SK-N-SH treated with all-trans-retinoic acid at 6 μM for 48 hours (cell line): ENCODE measurements around the gene EXOC3L2.

Experiments used
- ARNTL ChIP-seq: fragments of 450-650 bp; formaldehyde crosslinking; IDR thresholded peaks from 2 replicates; pipeline ENCODE4 v1.5.0; 2020; ENCODE audit warnings: low read depth, mild to moderate bottlenecking, moderate library complexity, borderline replicate concordance
- CSDC2 ChIP-seq: fragments of 250-450 bp; sonication (Bioruptor Pico); IDR thresholded peaks from 2 replicates; pipeline ENCODE4 v1.5.0; 2020; ENCODE audit warnings: mild to moderate bottlenecking, moderate library complexity
- GLIS3 ChIP-seq: fragments of 250-450 bp; sonication (Bioruptor Pico); IDR thresholded peaks from 2 replicates; pipeline ENCODE4 v1.5.0; 2020; ENCODE audit warnings: mild to moderate bottlenecking, moderate library complexity
- ISL1 ChIP-seq: fragments of 250-450 bp; sonication (Bioruptor Pico); IDR thresholded peaks from 2 replicates; pipeline ENCODE4 v2.1.2; 2022; ENCODE audit warnings: mild to moderate bottlenecking, moderate library complexity
- OSR1 ChIP-seq: fragments of 250-450 bp; sonication (Bioruptor Pico); IDR thresholded peaks from 2 replicates; pipeline ENCODE4 v1.8.0; 2022; ENCODE audit warnings: moderate library complexity, mild to moderate bottlenecking, inconsistent platforms
- RARB ChIP-seq: fragments of 250-450 bp; sonication (Bioruptor Pico); IDR thresholded peaks from 2 replicates; pipeline ENCODE4 v1.8.0; 2021; ENCODE audit warnings: mild to moderate bottlenecking, moderate library complexity
- SNAI2 ChIP-seq: fragments of 250-450 bp; sonication (Bioruptor Pico); IDR thresholded peaks from 2 replicates; pipeline ENCODE4 v1.5.0; 2020; ENCODE audit warnings: mild to moderate bottlenecking, moderate library complexity
- TCF4 ChIP-seq: fragments of 250-450 bp; sonication (Bioruptor Pico); IDR thresholded peaks from 2 replicates; pipeline ENCODE4 v1.8.0; 2021; ENCODE audit warnings: mild to moderate bottlenecking, moderate library complexity, borderline replicate concordance
- ZFP3 ChIP-seq: fragments of 250-450 bp; sonication (Bioruptor Pico); IDR thresholded peaks from 2 replicates; pipeline ENCODE4 v1.5.0; 2020; ENCODE audit warnings: mild to moderate bottlenecking, moderate library complexity
- ZFP30 ChIP-seq: fragments of 450-650 bp; formaldehyde crosslinking; IDR thresholded peaks from 2 replicates; pipeline ENCODE4 v1.5.0; 2022; ENCODE audit warnings: mild to moderate bottlenecking, moderate library complexity
- ZNF8 ChIP-seq: fragments of 450-650 bp; formaldehyde crosslinking; IDR thresholded peaks from 2 replicates; pipeline ENCODE4 v1.5.0; 2020; ENCODE audit warnings: mild to moderate bottlenecking, moderate library complexity
- TF ChIP-seq, protein P1 (sequence below): fragments of 250-450 bp; sonication (Bioruptor Pico); IDR thresholded peaks from 2 replicates; pipeline ENCODE4 v1.5.1; 2020; ENCODE audit warnings: low read depth, mild to moderate bottlenecking, moderate library complexity
- TF ChIP-seq, protein P2 (sequence below): fragments of 250-450 bp; sonication (Bioruptor Pico); IDR thresholded peaks from 2 replicates; pipeline ENCODE4 v1.8.0; 2021; ENCODE audit warnings: low read depth, mild to moderate bottlenecking, moderate library complexity, borderline replicate concordance
- TF ChIP-seq, protein P3 (sequence below): fragments of 250-450 bp; sonication (Bioruptor Pico); IDR thresholded peaks from 2 replicates; pipeline ENCODE4 v1.5.1; 2021; ENCODE audit warnings: mild to moderate bottlenecking, moderate library complexity

DNA sequence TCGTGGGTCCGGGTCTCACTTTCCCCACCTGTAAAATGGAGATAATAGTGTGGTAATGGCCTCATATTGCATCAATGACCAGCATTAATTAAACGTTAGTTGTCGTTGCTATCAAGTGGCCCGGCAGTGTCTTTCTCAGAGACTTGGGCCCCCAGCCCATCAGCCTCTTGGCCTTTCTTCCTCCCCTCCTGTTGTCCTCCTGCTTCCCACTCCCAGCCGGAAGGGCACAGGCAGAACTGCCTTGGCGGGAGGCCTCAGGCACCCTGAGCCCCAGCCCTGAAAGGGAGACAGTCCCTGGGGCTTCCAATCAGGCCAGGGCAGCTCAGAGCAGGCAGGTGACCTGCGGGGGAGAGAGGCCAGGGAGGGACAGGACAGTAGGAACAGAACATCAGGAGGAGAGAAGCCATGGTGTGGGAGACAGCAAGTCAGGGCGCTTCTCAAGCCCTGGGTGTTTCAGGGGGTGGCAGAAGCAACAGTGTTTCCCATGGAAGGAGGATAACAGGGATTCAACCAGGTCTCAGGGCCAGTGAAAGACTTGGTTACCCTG is 10.5 kb upstream of the EXOC3L2 start:
- TF ChIP-seq ZFP3 (no peak), SNAI2 (no peak), RARB (CRISPR knock-in tag) (no peak), ARNTL (no peak), ZNF8 (CRISPR knock-in tag) (no peak), OSR1 (CRISPR knock-in tag) (no peak), GLIS3 (no peak), CSDC2 (CRISPR knock-in tag) (no peak), ISL1 (CRISPR knock-in tag) (no peak), ZFP30 (CRISPR knock-in tag) (no peak), TCF4 (CRISPR knock-in tag) (no peak)
- TF ChIP-seq, protein P1, sequence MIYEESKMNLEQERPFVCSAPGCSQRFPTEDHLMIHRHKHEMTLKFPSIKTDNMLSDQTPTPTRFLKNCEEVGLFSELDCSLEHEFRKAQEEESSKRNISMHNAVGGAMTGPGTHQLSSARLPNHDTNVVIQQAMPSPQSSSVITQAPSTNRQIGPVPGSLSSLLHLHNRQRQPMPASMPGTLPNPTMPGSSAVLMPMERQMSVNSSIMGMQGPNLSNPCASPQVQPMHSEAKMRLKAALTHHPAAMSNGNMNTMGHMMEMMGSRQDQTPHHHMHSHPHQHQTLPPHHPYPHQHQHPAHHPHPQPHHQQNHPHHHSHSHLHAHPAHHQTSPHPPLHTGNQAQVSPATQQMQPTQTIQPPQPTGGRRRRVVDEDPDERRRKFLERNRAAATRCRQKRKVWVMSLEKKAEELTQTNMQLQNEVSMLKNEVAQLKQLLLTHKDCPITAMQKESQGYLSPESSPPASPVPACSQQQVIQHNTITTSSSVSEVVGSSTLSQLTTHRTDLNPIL (CRISPR knock-in tag) = no peak
- TF ChIP-seq, protein P2, sequence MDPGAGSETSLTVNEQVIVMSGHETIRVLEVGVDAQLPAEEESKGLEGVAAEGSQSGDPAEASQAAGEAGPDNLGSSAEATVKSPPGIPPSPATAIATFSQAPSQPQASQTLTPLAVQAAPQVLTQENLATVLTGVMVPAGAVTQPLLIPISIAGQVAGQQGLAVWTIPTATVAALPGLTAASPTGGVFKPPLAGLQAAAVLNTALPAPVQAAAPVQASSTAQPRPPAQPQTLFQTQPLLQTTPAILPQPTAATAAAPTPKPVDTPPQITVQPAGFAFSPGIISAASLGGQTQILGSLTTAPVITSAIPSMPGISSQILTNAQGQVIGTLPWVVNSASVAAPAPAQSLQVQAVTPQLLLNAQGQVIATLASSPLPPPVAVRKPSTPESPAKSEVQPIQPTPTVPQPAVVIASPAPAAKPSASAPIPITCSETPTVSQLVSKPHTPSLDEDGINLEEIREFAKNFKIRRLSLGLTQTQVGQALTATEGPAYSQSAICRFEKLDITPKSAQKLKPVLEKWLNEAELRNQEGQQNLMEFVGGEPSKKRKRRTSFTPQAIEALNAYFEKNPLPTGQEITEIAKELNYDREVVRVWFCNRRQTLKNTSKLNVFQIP (CRISPR knock-in tag) = no peak
- TF ChIP-seq, protein P3, sequence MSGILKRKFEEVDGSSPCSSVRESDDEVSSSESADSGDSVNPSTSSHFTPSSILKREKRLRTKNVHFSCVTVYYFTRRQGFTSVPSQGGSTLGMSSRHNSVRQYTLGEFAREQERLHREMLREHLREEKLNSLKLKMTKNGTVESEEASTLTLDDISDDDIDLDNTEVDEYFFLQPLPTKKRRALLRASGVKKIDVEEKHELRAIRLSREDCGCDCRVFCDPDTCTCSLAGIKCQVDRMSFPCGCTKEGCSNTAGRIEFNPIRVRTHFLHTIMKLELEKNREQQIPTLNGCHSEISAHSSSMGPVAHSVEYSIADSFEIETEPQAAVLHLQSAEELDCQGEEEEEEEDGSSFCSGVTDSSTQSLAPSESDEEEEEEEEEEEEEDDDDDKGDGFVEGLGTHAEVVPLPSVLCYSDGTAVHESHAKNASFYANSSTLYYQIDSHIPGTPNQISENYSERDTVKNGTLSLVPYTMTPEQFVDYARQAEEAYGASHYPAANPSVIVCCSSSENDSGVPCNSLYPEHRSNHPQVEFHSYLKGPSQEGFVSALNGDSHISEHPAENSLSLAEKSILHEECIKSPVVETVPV (CRISPR knock-in tag) = no peak
